Panc1 (cell line): ENCODE measurements around the gene ZDHHC1. TPM values are rescaled to one million over a fixed set of nuclear protein-coding genes. Genes with fewer than 3 reads are reported as not detected.

Experiments used
- ATAC-seq: fragments of 200-7000 bp; cut with Tn5 transposase; 2 replicates; pipeline ENCODE4 v1.9.1; 2020; ENCODE audit warnings: mild to moderate bottlenecking, moderate library complexity
- BruUV-seq: library from RNA; stranded (reverse); fragments of 400-500 nt; replicated peaks from 2 replicates; lab custom pipeline; 2021; lab: Mats Ljungman, UMichigan
- CTCF ChIA-PET: fragments of 300-600 bp; sonication (Branson Sonifier 250); formaldehyde crosslinking; loops from one replicate; lab custom pipeline; 2022; ENCODE audit warnings: antibody characterized with exemption; lab: Charles Lee
- POLR2A ChIA-PET: fragments of 300-600 bp; sonication (Branson Sonifier 250); formaldehyde crosslinking; loops from one replicate; lab custom pipeline; 2022; ENCODE audit warnings: antibody characterized with exemption; lab: Charles Lee
- DNase-seq: peaks from one replicate; pipeline ENCODE4 v3.0.0-alpha.2; 2010; ENCODE audit warnings: low read depth, low spot score
- H3K27ac ChIP-seq: 2 replicates; pipeline ENCODE4 v1.5.1; 2011; ENCODE audit warnings: mild to moderate bottlenecking, low read length, inconsistent platforms
- H3K27me3 ChIP-seq: fragments of 200-500 bp; sonication (Bioruptor generic); 2 replicates; pipeline ENCODE4 v1.6.0; 2014; ENCODE audit warnings: low read length, inconsistent platforms; ENCODE audit not compliant: control insufficient read depth, insufficient read depth
- H3K36me3 ChIP-seq: fragments of 200-500 bp; sonication (Bioruptor generic); 2 replicates; pipeline ENCODE4 v1.5.1; 2014; ENCODE audit warnings: inconsistent platforms, mild to moderate bottlenecking, low read length, moderate library complexity; ENCODE audit not compliant: control insufficient read depth, insufficient read depth
- H3K4me1 ChIP-seq: 2 replicates; pipeline ENCODE4 v1.5.1; 2011; ENCODE audit warnings: inconsistent platforms, mild to moderate bottlenecking, low read length, moderate library complexity; ENCODE audit not compliant: control insufficient read depth, insufficient read depth
- H3K4me3 ChIP-seq, 2 experiments: 2 replicates each; pipeline ENCODE4 v1.5.1; 2011 to 2012; ENCODE audit warnings: low read depth in 2 of 2, low read length in 2 of 2, mild to moderate bottlenecking in 2 of 2, inconsistent platforms in 1 of 2, moderate library complexity in 1 of 2
- H3K9me3 ChIP-seq: fragments of 200-500 bp; sonication (Bioruptor generic); 2 replicates; pipeline ENCODE4 v1.5.1; 2014; ENCODE audit warnings: low read depth, mild to moderate bottlenecking, inconsistent platforms, low read length, moderate library complexity; ENCODE audit not compliant: control insufficient read depth, insufficient read depth
- POLR2AphosphoS5 ChIP-seq: IDR thresholded peaks from 2 replicates; pipeline ENCODE4 v1.6.1; 2012; ENCODE audit warnings: mild to moderate bottlenecking, low read depth, low read length, moderate library complexity
- REST ChIP-seq, 2 experiments: IDR thresholded peaks; 2 replicates each; pipeline ENCODE4 v1.6.1; 2011 to 2012; ENCODE audit warnings: low read depth in 2 of 2, control low read depth in 1 of 2, low read length in 1 of 2, mild to moderate bottlenecking in 1 of 2, moderate library complexity in 1 of 2; ENCODE audit not compliant: insufficient read depth in 1 of 2
- SIN3A ChIP-seq: IDR thresholded peaks from 2 replicates; pipeline ENCODE4 v1.6.1; 2012; ENCODE audit warnings: low read depth, mild to moderate bottlenecking, low read length, moderate library complexity, borderline replicate concordance; ENCODE audit not compliant: insufficient read depth
- TCF7L2 ChIP-seq: IDR thresholded peaks from 2 replicates; pipeline ENCODE4 v1.6.1; 2011; ENCODE audit warnings: mild to moderate bottlenecking, low read depth, low read length, inconsistent platforms
- in situ Hi-C: cut with HindIII; loops from 2 replicates; pipeline ENCODE4 v1.10.0; 2016; ENCODE audit warnings: low sequenced_read_pairs, low pct_unique_long_range_greater_than_20kb
- intact Hi-C: fragments of 100-400 bp; cut with micrococcal nuclease; formaldehyde crosslinking; loops from one replicate; pipeline ENCODE4 v1.10.0; 2022; ENCODE audit not compliant: unreplicated experiment
- total RNA-seq: library from RNA; stranded (reverse); gene quantifications from one replicate; pipeline ENCODE4 v1.2.1, GENCODE V29; 2021; ENCODE audit not compliant: unreplicated experiment
- TF ChIP-seq, protein P1 (sequence below): fragments of 450-650 bp; IDR thresholded peaks from 2 replicates; pipeline ENCODE4 v1.5.1; 2017; ENCODE audit warnings: mild to moderate bottlenecking

Gene ZDHHC1
- total RNA-seq, 1 experiment from 2014 or later = 7.8 TPM

GRCh38 chr16:67429053-67429798, 12.9 kb upstream of the ZDHHC1 start:
- Histone ChIP-seq H3K27me3 (no peaks in the 10 kb centered on the region; the same call in 1 of the 2 replicates), H3K36me3 (no peaks in the 10 kb centered on the region), H3K9me3 (no peaks in the 10 kb centered on the region), H3K4me3 (no peak overlapping the region), H3K27ac (no peak overlapping the region), H3K4me1 (peaks cover 2% of the 10 kb centered on the region; the same call in 1 of the 2 replicates)
- in situ Hi-C loops (no loop called here), intact Hi-C loops (loop anchor here (2.0 kb wide), 1 partner anchor 36 kb away; no protein-coding TSS in a partner anchor)
- BruUV-seq = no TSS peak
- no peak for ATAC-seq
- CTCF ChIA-PET = interaction anchor here (1.5 kb wide), 1 partner anchor 36 kb away, joined by 6 read pairs; no protein-coding TSS in a partner anchor
- DNase-seq = no peak
- TF ChIP-seq SIN3A (no peak), POLR2AphosphoS5 (no peak), TCF7L2 (no peak), REST (IDR thresholded peaks at IDR 0.05; ENCODE audit: insufficient read depth in 1 of 2, low read depth in 2 of 2, low read length in 1 of 2) (no peak)
- TF ChIP-seq, protein P1, sequence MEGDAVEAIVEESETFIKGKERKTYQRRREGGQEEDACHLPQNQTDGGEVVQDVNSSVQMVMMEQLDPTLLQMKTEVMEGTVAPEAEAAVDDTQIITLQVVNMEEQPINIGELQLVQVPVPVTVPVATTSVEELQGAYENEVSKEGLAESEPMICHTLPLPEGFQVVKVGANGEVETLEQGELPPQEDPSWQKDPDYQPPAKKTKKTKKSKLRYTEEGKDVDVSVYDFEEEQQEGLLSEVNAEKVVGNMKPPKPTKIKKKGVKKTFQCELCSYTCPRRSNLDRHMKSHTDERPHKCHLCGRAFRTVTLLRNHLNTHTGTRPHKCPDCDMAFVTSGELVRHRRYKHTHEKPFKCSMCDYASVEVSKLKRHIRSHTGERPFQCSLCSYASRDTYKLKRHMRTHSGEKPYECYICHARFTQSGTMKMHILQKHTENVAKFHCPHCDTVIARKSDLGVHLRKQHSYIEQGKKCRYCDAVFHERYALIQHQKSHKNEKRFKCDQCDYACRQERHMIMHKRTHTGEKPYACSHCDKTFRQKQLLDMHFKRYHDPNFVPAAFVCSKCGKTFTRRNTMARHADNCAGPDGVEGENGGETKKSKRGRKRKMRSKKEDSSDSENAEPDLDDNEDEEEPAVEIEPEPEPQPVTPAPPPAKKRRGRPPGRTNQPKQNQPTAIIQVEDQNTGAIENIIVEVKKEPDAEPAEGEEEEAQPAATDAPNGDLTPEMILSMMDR = no peak
- POLR2A ChIA-PET = no interaction called here

GRCh38 chr16:67428146-67428731, 12.0 kb upstream of the ZDHHC1 start:
- DNase-seq (peak; percentile 28), ATAC-seq (peak; percentile 70)
- no TSS peak for BruUV-seq
- POLR2A ChIA-PET = no interaction called here
- H3K9me3 ChIP-seq = no peaks in the 10 kb centered on the region
- H3K4me3 ChIP-seq = no peak overlapping the region
- CTCF ChIA-PET = interaction anchor here (0.5 to 1.6 kb wide), 11 partner anchors 15 to 168 kb away, joined by 3 to 7 read pairs (median 3); partner anchors contain the start of gene ATP6V0D1
- peaks cover 2% of the 10 kb centered on the region; the same call in 1 of the 2 replicates for H3K4me1 ChIP-seq
- no peaks in the 10 kb centered on the region; the same call in 1 of the 2 replicates for H3K27me3 ChIP-seq
- TF ChIP-seq REST (IDR thresholded peaks at IDR 0.05; ENCODE audit: insufficient read depth in 1 of 2, low read depth in 2 of 2, low read length in 1 of 2) = no peak
- TF ChIP-seq, protein P1 = peak; percentile 90
- no peaks in the 10 kb centered on the region for H3K36me3 ChIP-seq
- intact Hi-C loops (loop anchor here (2.0 kb wide), 1 partner anchor 37 kb away; no protein-coding TSS in a partner anchor), in situ Hi-C loops (no loop called here)
- no peak overlapping the region for H3K27ac ChIP-seq
